Measurements from ENCODE around the gene C11orf97.
"Not testable (repeated sequence)": the region's sequence is repeated elsewhere in the genome, so short reads cannot be mapped to it uniquely, and the experiment has no call there.

Gene C11orf97

DNA sequence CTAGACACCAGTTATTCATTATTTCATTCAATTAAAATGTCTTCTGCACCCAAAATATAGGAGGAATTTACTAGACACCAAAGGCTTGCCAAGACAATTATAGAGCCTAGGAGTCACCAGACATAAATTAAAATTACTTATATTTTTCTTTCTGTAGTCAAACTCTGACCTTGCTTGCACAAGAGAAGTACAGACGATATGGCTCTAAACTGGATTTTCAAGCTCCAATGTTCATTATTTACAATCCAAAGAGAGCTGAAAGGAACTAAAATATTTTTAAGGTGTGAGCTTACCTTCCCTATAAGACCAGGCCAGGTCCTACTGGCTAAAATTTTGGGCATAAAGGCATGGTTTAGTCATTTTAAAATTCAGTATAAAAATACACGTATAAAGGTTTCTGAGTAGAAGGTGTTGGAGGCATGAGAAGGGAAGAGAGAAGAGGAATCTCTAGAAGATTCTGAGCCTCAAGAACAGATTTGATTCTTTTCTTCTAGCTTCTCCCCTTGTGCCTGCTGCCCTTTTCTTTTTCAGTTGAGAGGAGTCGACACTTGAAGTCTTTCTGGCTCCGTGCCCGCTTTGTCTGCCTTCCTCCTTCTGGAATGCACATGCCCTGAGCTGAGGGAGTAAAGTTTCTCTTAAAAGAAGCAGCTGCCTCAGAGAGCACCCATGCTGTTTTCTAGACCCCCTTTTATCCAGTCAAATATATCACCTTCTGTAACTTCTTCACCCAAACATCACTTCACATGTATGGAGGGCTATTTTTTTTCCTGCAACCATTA lies 13.5 kb downstream of the C11orf97 start:
- DNase-seq (ENCODE audit: low read depth in 2 of 2): no peak

- no peak for DNase-seq (ENCODE audit: low read depth in 2 of 2)
Measured at GRCh38 chr11:94526645-94527438, 14.6 kb downstream of the C11orf97 start.

DNA sequence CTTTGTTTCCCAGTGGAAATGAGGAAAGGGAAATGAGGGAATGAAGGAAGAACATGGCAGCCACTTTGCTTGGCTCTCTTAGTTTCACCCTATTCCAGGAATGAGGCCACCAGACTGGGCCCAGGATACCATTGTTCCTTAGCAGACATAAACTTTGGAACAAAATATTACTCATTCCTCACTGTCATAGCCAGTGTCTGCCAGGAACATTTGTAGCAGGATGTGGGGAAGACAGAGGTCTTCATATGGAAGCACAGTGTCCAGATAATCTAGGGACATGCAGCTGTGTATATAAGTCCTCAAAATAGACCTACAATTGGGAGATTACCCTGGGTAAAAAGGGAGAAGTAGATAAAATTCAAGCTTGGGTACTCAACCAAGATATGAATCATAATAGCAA lies 16.3 kb downstream of the C11orf97 start:
- DNase-seq (ENCODE audit: low read depth in 2 of 2): no peak

DNA sequence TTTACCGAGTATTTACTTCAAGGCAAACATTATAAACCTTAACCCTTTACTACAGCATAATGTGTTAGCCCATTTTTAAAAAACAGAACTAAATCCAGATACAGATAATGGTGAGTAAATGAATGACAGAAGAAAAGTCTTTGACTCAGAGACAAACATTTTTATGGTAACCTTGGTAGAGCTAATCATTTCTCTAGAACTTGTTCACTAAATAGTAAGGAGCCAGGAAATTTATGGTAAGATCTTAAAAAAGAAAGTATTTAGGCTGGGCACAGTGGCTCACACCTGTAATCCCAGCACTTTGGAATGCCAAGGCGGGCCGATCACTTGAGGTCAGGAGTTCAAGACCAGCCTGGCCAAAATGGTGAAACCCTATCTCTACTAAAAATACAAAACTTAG lies 19.9 kb downstream of the C11orf97 start:
- no peak for DNase-seq (ENCODE audit: low read depth in 2 of 2)

- no peak for DNase-seq (ENCODE audit: low read depth in 2 of 2)
Measured at GRCh38 chr11:94533206-94533605, 20.9 kb downstream of the C11orf97 start.

GRCh38 chr11:94533696-94534630 lies 21.7 kb downstream of the C11orf97 start:
- no peak for DNase-seq (ENCODE audit: low read depth in 2 of 2)

- no peak for DNase-seq (ENCODE audit: low read depth in 2 of 2)
Measured at GRCh38 chr11:94536386-94536785, 24.1 kb downstream of the C11orf97 start.

DNA sequence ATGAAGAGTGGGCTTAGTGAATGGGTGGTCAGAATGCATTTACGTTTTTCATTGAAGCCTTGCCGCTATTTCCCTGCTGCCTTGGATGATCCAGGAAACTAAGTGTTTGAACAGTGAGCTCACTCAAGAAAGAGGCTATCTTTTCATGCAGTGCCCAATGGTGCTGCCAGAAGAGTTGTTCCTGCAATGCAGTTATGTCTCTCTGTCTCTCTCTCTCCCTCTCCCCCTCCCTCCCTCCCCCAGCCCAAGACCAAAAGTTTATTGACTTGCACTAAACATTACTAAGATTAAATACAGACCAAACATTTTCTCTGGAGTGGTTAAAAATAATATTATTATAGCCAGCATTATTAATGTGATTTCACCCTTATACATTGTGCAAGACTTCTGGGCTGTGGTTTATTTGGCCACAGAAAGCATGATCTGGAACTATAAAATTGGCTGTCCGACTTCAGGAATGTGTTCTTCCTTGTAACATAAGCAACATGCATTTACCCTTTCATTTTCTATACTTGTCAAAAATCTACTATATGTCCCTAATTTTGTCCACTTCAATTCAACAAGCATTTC lies 24.9 kb downstream of the C11orf97 start:
- DNase-seq (ENCODE audit: low read depth in 2 of 2): no peak

GRCh38 chr11:94539420-94539819 lies 27.2 kb downstream of the C11orf97 start:
- DNase-seq (ENCODE audit: low read depth in 2 of 2): no peak

DNA sequence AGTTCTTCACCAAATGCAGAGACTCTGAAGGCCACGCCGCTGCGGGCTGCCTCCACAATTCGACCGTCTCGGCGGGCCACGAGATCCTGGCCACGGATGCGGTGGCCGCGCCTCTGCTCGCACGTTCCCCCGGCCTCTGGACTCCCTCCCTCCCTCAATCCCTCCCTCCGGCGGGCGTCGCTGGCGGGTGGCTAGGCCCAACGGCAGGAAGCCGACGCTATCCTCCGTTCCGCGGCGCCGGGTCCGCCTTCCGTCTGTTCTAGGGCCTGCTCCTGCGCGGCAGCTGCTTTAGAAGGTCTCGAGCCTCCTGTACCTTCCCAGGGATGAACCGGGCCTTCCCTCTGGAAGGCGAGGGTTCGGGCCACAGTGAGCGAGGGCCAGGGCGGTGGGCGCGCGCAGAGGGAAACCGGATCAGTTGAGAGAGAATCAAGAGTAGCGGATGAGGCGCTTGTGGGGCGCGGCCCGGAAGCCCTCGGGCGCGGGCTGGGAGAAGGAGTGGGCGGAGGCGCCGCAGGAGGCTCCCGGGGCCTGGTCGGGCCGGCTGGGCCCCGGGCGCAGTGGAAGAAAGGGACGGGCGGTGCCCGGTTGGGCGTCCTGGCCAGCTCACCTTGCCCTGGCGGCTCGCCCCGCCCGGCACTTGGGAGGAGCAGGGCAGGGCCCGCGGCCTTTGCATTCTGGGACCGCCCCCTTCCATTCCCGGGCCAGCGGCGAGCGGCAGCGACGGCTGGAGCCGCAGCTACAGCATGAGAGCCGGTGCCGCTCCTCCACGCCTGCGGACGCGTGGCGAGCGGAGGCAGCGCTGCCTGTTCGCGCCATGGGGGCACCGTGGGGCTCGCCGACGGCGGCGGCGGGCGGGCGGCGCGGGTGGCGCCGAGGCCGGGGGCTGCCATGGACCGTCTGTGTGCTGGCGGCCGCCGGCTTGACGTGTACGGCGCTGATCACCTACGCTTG lies 31.7 kb downstream of the C11orf97 start, which contains the start of gene FUT4:
Gene FUT4 (plus strand): TSS at position 227 of the 951 bp plus-strand sequence. CDS start 213 bp downstream, at position 440.
- peak; percentile 65 to 76 for DNase-seq (ENCODE audit: low read depth in 2 of 2)

DNA sequence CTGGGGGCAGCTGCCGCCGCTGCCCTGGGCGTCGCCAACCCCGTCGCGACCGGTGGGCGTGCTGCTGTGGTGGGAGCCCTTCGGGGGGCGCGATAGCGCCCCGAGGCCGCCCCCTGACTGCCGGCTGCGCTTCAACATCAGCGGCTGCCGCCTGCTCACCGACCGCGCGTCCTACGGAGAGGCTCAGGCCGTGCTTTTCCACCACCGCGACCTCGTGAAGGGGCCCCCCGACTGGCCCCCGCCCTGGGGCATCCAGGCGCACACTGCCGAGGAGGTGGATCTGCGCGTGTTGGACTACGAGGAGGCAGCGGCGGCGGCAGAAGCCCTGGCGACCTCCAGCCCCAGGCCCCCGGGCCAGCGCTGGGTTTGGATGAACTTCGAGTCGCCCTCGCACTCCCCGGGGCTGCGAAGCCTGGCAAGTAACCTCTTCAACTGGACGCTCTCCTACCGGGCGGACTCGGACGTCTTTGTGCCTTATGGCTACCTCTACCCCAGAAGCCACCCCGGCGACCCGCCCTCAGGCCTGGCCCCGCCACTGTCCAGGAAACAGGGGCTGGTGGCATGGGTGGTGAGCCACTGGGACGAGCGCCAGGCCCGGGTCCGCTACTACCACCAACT lies 32.5 kb downstream of the C11orf97 start:
- DNase-seq (ENCODE audit: low read depth in 2 of 2): peak; percentile 7 to 27

- no peak for DNase-seq (ENCODE audit: low read depth in 2 of 2)
Measured at GRCh38 chr11:94545264-94546161, 33.3 kb downstream of the C11orf97 start.

DNA sequence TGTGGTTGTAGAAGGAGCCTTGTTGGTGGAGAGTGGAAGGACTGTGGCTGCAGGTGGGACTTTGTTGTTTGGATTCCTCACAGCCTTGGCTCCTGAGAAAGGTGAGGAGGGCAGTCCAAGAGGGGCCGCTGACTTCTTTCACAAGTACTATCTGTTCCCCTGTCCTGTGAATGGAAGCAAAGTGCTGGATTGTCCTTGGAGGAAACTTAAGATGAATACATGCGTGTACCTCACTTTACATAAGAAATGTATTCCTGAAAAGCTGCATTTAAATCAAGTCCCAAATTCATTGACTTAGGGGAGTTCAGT lies 33.9 kb downstream of the C11orf97 start:
- no peak for DNase-seq (ENCODE audit: low read depth in 2 of 2)

DNA sequence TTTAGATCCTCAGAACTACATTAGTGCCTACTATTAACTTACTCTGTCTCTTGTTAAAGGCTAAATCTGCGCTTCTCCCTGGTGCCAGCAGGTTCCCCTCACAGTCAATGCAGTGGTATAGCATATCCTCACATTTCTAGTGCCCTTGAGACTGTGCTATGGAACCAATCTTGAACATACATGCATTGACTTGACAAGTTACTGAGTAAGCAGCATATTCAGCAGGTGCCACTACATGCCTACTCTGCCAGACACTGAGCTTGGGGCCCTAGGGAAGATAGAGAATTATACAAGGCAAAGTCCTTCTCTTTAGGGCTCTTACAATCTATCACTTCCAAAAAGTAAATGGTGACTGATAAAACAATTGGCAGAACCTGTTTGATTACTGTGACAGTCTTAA lies 34.6 kb downstream of the C11orf97 start:
- no peak for DNase-seq (ENCODE audit: low read depth in 2 of 2)

DNA sequence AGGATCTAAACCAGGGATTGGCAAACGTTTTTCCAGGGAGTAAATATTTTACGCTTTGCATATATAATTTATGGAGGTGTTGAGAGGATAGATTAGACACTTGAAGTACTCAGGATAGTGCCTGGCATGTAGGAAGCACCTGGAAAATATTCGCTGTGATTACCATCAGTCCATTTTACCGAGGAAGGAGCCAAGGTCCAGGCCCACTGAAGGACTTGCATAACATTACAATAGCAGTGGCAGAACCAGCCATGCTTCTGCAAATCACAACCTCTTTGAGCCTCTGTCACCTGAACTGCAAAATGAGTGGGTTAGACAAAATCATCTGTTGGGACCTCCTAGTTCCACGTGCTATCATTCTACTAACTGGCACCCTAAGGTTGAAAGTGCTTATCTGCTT lies 36.9 kb downstream of the C11orf97 start:
- no peak for DNase-seq (ENCODE audit: low read depth in 2 of 2)

- DNase-seq (ENCODE audit: low read depth in 2 of 2): no peak
Measured at GRCh38 chr11:94550513-94550912, 38.3 kb downstream of the C11orf97 start.

DNA sequence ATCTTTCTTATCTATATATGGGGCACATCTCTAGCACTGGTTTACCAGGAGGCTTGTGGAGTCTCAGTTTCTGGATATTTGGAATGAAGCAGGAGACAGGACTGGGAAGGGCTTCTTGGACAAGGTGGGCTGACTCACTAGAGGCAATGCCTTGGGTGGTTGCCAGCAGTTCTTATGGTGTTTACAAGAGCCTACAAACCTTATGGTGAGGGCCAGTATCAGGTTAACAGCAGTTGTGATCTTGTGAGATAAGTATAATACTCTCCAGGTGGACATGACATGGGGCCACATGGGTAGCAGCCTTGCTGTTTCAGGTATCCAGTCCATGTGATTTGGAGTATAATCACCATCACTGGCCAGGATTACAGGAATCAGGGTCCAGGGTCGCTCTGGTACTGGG lies 41.7 kb downstream of the C11orf97 start:
- no peak for DNase-seq (ENCODE audit: low read depth in 2 of 2)

GRCh38 chr11:94555752-94556329 lies 43.6 kb downstream of the C11orf97 start:
- DNase-seq (ENCODE audit: low read depth in 2 of 2): not testable (repeated sequence)

DNA sequence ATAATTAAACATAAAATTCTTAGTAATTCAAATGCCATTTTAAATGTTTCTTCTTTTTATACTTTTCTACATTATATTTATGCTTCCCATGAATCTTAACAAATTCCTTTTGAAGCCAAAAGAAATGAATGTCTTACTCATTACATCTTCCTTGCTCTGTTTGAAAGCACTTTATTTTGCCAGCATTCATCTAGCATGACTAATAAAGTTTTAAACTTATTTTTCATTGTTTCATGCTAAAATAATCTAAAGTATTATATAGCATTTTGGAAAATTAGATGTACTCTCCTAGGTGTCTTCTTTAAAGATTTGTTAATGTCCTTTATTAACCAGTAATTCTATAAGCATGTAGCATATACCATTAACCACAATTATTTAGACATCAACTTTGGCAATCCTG lies 45.2 kb downstream of the C11orf97 start:
- DNase-seq (ENCODE audit: low read depth in 2 of 2): no peak
